Measurements from ENCODE around the gene AKAP14.
"Not testable (repeated sequence)": the region's sequence is repeated elsewhere in the genome, so short reads cannot be mapped to it uniquely, and the experiment has no call there.

AKAP14 gene

GRCh38 chrX:119942831-119943184, 47.1 kb downstream of the AKAP14 start:
- peaks cover 6 to 15% of the 10 kb centered on the region in 2 experiments for H3K4me1 ChIP-seq (ENCODE audit: control insufficient read depth in 1 of 2, insufficient read depth in 1 of 2, low read depth in 1 of 2, low read length in 1 of 2)
- H3K4me3 ChIP-seq (ENCODE audit: low read depth in 1 of 2, low read length in 1 of 2) = peak overlapping the region; percentile 69 to 79
- peak overlapping the region; percentile 94 for H3K27ac ChIP-seq
- peaks cover 2% of the 10 kb centered on the region for H3K36me3 ChIP-seq
- no peak for TF ChIP-seq CTCF (IDR thresholded peaks at IDR 0.05)
- H3K27me3 ChIP-seq = no peaks in the 10 kb centered on the region
- H3K9me3 ChIP-seq = no peaks in the 10 kb centered on the region

- no peak for TF ChIP-seq CTCF (IDR thresholded peaks at IDR 0.05)
- no peaks in the 10 kb centered on the region for H3K27me3 ChIP-seq
- peak within 1 kb of the TSS; percentile 69 to 79 for H3K4me3 ChIP-seq (ENCODE audit: low read depth in 1 of 2, low read length in 1 of 2)
- no peaks in the 10 kb centered on the region for H3K9me3 ChIP-seq
- H3K4me1 ChIP-seq (ENCODE audit: control insufficient read depth in 1 of 2, insufficient read depth in 1 of 2, low read depth in 1 of 2, low read length in 1 of 2) = peaks cover 6 to 15% of the 10 kb centered on the region in 2 experiments
- peak within 1 kb of the TSS; percentile 94 for H3K27ac ChIP-seq
- no peaks in the 10 kb centered on the region for H3K36me3 ChIP-seq
Measured at GRCh38 chrX:119943185-119943988, 47.7 kb downstream of the AKAP14 start, which contains the start of gene NKAP. Gene NKAP, minus strand, starts transcription at chrX:119943751. Its CDS starts 146 bp downstream, at chrX:119943605.

- H3K27ac ChIP-seq = no peak overlapping the region
- no peak for TF ChIP-seq CTCF (IDR thresholded peaks at IDR 0.05)
Measured at GRCh38 chrX:119945481-119945880, 49.8 kb downstream of the AKAP14 start.

GRCh38 chrX:119948381-119948780, 52.7 kb downstream of the AKAP14 start:
- Histone ChIP-seq H3K27me3 (no peaks in the 10 kb centered on the region), H3K36me3 (no peaks in the 10 kb centered on the region), H3K27ac (no peak overlapping the region), H3K4me3 (ENCODE audit: low read depth in 1 of 2, low read length in 1 of 2) (no peak overlapping the region), H3K4me1 (ENCODE audit: control insufficient read depth in 1 of 2, insufficient read depth in 1 of 2, low read depth in 1 of 2, low read length in 1 of 2) (peaks cover 10 to 11% of the 10 kb centered on the region in 2 experiments), H3K9me3 (no peaks in the 10 kb centered on the region)
- TF ChIP-seq CTCF (IDR thresholded peaks at IDR 0.05) = no peak

More at GRCh38 chrX:119945481-119945880, 49.8 kb downstream of the AKAP14 start:
- Histone ChIP-seq H3K36me3 (no peaks in the 10 kb centered on the region), H3K4me3 (ENCODE audit: low read depth in 1 of 2, low read length in 1 of 2) (no peak overlapping the region), H3K27me3 (no peaks in the 10 kb centered on the region), H3K4me1 (ENCODE audit: control insufficient read depth in 1 of 2, insufficient read depth in 1 of 2, low read depth in 1 of 2, low read length in 1 of 2) (peaks cover 16 to 22% of the 10 kb centered on the region in 2 experiments), H3K9me3 (no peaks in the 10 kb centered on the region)

GRCh38 chrX:119954374-119954773, 58.7 kb downstream of the AKAP14 start:
- Histone ChIP-seq H3K36me3 (no peaks in the 10 kb centered on the region), H3K4me1 (ENCODE audit: control insufficient read depth in 1 of 2, insufficient read depth in 1 of 2, low read depth in 1 of 2, low read length in 1 of 2) (peaks cover 0 to under 1% of the 10 kb centered on the region in 2 experiments), H3K4me3 (ENCODE audit: low read depth in 1 of 2, low read length in 1 of 2) (no peak overlapping the region), H3K27me3 (no peaks in the 10 kb centered on the region), H3K27ac (no peak overlapping the region), H3K9me3 (no peaks in the 10 kb centered on the region)
- TF ChIP-seq CTCF (IDR thresholded peaks at IDR 0.05) = no peak

- not testable (repeated sequence) for H3K27ac ChIP-seq; H3K9me3 ChIP-seq; H3K27me3 ChIP-seq; H3K36me3 ChIP-seq; H3K4me3 ChIP-seq (ENCODE audit: low read depth in 1 of 2, low read length in 1 of 2); H3K4me1 ChIP-seq (ENCODE audit: control insufficient read depth in 1 of 2, insufficient read depth in 1 of 2, low read depth in 1 of 2, low read length in 1 of 2)
Measured at GRCh38 chrX:119955807-119956570, 60.3 kb downstream of the AKAP14 start.
